Uterine smooth muscle cell (primary cell): ENCODE data around the gene PPP2R2B. TPM values are rescaled to one million over a fixed set of nuclear protein-coding genes. Genes with fewer than 3 reads are reported as not detected.

ENCODE experiments used
- total RNA-seq: library from RNA; depleted of rRNA; stranded (reverse); fragments of >200 nt; gene quantifications from 2 replicates; pipeline ENCODE4 v1.2.3, GENCODE V29; 2014

PPP2R2B gene
- 0.87 and 1.3 TPM in 2 replicates for total RNA-seq

DNA sequence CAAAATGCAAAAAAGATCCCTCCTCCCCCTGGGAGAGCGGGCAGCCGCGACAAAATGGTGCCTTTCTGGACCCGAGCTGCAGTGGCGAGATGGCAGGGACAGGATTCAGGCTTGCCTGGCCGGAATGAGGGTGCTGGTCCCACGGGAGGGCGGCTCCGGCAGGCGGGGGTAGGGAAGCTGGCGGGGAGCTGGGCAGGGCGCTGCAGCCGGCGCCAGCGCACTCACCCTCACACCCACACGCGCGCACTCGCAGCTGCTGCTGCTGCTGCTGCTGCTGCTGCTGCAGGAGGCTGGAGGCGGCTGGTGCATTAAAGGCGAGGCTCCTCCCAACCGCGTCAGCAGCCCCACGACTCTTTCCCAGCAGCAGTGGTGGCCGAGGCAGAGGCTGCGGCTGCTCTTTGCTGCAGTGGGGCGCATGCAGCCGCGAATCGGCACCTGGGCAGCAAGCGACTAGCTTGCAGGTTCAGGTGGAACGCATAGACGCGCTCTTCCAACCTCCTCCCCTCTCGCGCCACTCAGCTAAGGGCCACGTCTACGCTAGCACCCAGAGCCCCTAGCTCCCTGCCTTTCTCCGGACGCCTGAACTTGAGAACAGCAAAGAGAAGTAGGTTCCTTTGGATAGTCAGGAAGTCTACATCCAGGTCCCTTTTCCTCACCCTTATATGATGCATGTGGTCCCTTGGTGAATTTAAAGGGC, at the start of gene PPP2R2B:
PPP2R2B (minus strand) TSS at position 282 of the 697 bp plus-strand sequence.

